ENCODE results near the gene MAGI1.
A peak's percentile ranks its signal among the peaks of the same experiment; 100 is the strongest.

The MAGI1 gene

DNA sequence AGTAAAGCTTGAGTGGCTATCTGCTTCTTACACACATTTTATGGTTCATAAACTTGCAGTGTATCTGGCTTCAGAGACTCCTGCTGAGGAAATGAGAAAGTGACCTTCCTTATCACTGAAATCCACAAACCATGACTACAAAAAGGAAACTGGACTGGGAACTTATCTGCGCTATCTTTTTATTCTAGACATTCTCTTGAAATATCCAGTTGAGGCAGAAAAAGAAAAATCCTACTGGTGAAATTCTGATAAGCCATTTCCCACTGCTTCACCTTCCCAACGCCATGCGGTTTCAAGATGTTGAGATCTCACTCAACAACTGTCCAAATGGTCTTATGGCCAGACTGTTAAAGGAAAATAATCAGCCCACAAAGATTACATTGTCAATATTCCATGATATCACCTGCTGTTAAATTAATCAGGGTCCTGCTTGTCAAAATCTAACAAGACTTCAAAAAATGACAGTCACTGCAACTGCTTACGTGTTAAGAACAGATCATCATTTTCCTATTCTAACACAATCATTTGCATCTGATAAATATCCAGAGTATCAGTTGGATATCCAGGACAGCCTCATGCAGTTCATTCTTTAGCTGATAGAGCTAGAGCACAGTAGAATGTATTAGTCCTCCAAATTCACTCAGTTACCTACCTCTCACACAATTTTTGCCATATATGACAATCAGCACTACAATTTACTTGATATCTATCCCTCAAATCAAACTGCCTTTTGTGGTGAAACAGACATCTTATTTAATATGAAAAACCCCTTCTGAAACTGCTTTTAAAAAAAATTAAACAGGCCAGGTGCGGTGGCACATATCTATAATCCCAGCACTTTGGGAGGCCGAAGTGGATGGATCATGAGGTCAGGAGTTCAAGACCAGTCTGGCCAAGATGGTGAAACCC lies 538.1 kb downstream of the MAGI1 start:
- DNase-seq = no peak

DNA sequence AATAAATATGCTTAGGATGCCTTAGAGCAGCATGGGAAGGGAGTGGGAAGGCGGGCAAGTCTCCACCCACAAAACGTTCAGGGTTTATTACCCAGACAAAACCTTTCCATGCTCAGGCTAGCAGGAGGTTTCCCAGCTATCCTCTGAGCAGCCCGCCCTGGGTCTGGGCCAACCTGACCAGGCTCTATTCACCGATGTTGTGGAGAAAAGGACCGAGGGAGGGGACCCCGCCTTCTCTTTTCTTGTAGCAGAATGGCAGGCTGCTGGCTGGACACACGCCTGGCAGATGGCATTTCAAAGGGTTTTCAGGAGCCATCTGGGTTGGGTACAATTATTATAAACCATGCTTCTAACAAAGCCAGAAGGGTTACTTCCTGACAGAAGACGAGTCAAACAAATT lies 540.9 kb downstream of the MAGI1 start:
- peak; percentile 60 for DNase-seq

DNA sequence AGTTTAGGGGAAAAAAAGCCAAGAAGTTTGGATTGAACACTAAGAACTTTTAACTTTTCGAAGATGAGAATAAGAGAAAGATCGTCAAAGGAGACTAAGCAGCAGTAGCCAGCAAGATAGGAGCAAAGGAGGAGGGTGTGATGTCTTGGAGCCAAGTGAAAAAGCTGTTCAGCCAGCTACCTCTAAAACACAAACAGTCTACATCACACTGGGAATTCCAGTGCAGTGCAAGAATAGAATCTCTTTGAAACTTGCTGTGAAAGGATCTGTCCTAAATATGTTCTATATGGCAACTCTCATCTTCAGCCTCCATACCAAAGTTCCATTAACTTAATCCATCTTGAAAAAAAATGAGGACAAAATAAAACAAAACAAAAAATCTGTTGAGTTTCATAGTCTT lies 541.5 kb downstream of the MAGI1 start:
- DNase-seq = no peak

DNA sequence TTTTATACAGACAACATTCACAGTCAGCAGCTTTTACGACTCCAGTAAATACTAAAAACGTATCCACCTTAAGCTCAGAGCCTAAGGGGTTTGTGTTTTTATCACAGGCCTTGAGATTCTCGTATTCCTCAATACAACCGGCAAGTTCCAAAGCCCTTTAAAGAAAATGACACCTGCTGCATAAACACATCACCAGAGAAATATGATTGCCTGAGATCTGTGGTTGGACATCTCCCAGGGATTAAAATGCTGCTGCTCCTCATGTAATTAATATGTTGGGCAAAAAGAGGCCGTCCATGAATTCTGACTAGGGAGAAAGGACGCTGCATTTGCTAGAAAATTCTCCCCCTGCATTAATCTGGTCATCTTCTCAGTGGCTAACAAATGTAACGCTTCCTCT lies 544.8 kb downstream of the MAGI1 start:
- no peak for DNase-seq

DNA sequence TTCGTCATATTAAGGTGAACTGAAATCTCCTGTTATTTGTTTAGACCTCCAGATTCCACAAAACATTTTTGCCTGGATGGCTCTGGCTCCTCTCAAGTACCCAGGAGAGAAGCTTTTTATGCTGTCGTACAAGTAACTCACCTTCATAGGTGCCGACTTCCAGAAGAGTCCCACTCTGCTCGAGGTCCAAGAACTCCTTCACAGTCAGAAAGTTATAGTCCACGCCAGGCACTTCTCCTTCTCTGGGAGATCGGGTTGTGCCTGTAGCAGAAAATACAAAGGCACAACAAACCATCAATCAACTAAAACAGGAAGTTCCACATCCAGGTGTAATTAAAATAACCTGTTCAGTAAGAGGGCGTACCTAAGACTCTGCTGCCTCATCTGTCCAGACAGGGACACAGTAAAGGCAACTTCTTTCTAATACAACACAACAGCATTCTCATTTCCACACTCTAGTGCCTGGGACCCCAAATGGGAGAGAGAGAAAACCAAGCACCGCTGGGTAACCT lies 545.3 kb downstream of the MAGI1 start:
- DNase-seq = no peak

DNA sequence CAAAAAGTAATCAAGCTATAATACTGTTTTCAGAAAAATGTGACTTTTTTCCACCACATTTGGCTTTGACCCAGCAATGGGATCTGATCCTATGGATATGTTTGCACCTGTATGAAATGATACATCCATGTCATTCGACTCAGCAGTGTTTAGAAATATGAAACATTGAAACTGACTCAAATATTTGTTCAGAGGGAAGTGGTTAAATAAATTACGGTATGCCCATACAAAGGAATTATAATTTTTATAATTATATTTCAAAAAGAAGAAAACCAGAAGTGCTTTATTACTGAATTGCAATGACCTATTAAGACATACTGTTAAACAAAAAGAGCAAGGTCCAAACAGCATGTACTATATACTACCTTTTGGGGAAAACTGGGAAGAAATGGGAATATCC lies 546.5 kb downstream of the MAGI1 start:
- DNase-seq = no peak

DNA sequence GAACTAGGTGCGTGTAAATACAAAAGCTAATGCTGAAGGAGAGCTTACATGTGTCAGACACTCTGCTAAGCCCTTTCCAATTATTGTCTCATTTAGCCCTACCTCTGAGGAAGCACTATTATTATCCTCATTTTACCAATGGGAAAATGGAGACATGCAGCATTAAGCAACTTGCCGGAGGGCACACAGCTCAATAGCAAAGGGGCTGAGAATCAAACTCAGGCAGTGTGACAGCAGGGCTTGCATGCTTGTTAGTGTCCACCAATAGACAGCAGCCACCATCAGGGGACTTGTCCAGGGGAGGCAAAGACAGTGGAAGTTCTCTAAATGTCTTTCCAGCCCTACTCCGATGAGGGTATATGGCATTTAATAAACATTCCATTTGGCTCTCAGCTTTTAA lies 548.6 kb downstream of the MAGI1 start:
- DNase-seq = no peak

DNA sequence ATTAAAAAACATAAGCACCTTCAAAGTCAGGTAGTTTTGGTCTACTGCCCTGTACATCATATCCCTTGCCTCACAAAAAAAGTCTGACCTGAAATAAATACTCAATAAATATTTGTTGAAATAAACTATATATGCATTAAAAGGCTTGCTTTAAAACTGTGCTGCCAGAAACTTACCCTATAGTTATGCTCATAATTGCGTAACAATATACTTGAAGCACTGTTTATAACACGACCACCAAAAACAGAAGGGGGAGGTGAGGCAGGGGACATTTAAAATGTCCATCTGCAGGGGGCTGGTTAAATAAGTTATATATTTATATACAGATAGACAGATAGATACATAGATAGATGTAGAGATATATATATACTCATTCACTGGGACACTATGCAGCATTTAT lies 549.5 kb downstream of the MAGI1 start:
- no peak for DNase-seq

DNA sequence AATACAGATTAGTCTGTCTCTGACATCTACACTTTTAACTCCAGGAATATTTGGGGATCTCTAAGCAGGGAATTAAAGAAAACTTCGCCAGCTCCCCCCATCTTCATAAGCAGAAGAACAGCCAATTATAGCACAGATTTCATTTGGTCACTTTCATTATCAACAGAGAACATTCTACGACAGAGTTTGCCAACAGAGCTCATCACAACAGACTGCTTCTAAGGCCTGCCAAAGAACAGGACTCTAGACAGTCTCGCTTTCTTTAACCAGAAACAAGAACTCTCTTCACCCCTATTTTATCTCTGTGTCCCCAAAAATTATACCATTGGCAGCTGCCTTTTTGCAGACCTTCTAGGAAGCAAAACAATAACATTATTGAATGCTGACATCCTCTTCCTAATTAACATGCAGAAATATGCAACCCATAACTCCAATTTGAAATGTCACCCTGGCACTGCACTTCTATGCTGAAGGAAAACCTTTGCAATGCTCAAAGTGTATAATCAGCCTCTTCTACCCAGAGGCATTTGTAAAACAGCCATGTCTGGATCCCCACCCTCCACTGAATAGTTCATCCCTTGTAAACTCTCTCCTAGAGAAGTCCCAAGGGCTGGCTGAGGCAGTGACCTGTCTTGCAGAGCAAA lies 552.8 kb downstream of the MAGI1 start:
- peak; percentile 46 for DNase-seq

DNA sequence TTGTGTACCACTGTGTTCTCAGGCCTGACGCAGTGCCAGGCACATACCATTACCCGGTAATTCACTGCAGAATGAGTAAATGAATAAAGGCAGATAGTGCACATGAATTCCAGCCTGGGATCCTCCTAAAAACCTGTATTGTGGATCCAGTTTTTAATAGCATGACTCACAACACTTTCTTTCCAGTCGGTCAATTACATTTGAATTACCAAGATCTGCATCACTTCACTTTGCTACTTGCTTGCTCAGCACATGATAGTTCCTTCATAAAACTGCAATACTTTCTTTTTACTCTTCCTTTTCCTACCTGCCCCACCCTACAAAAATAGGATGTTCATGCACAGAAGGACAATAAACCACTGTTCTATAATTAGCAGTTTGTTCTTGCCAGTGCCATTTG lies 553.8 kb downstream of the MAGI1 start:
- no peak for DNase-seq

DNA sequence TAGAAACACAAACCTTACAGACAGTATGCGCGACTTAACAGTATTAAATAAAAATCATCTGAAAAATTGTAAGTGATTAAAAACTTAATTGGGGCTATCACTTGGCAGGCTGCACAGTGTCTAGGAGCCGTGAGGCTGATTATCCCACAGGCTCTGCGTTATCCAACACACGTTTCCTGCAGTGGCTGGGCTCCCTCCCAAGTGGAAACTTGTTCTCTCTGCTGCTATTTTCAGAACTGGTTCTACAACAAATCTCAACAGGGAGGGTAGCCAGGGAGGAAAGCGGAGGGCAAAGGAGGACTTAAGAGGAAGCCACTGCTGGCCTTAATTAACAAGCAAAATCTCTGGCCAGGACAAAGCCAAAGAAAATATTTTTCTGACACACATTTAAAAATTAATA lies 555.2 kb downstream of the MAGI1 start:
- DNase-seq = peak; percentile 70

DNA sequence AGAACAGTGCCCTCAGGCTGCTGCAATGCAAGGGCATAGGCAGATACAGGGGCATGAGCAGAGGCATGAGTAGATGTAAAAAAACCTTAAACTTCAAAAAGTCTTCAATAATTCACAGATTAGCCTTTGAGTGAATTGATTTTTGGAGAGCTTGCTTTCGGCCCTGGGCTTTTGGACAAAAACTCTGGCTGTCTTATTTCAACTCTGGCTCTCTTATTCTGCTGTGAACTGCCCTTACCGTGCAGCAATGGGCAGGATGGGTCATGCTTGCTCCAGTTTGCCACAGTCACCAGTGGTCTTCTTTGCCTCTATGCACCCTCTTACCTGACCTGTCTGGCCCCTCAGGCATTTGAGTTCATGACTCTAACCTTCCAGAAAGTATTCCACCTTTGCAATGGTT lies 555.7 kb downstream of the MAGI1 start:
- no peak for DNase-seq

DNA sequence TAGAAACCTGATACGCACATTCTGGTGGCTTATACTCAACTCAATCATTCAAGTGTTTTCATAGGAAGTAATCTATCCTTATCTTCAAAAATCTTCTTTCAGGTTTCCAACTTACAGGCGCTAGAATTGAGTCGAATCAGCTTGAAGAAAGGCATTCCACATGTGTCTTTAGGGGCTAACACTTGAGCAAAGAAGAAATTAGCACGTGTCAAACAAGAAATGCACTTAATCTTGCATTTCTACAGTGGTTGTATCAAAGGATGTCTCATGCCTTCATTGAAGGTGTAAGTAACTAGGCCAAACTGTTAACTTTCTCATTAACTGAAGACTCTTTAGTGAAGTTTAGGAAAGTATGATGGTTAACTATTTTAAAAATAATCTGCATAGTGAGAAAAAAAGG lies 557.6 kb downstream of the MAGI1 start:
- no peak for DNase-seq

DNA sequence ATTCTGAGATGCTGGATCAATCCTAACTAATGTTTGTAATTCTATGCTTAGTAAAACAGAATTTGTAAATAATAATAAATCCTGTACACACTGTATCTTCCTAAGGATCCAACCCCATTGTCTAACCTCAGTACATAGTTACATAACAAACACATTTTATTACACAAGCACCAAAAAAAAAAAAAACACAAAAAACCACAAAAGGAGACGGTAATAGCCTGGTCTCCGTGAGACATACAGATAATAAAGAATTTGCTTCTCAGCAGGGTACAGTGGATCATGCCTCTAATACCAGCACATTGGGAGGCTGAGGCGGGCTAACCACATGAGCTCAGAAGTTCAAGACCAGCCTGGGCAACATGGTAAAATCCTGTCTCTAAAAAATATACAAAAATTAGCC lies 558.7 kb downstream of the MAGI1 start:
- no peak for DNase-seq

DNA sequence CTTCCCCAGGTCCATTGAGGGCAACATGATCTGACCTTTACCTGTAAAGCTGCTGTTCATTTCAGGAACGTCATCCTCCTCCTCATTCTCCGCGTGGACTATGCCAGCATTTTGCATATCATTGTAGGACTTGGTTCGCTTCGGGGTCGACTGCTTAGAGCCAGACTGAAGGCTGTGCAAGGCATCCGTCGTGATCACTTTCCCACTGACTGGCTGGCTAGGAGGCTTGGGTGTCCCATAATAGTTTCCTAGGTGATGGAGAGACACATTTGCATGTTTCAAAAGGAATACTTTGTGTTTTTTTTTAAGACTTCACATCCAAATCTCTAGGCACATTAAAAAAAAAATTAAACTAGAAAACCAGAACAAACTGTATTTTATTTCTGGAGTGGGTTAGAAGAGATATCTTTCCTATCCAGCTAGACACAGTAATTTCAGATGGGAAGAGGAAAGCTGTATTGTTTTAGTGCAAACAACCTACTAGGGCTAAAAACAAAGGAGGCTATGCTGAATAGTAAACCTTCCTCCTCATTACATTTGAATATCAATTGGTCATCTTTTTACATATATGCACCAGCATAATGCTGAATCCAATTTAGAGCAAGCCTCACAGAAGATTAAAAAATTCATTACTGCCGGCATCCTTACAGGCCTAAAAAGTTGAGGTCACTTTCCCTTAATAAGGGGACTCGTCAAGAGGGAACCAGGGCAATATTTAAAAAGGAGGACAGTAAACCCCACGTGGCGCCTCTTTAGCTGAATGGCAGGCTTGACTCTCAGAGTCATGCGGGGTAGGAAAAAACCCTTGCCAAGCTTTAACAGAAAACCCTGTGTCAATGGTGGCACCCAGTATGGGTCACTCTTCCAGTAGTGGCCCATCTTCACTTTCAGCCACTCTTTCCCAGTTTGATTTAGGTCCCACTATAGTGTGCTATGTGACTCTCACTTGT lies 559.9 kb downstream of the MAGI1 start:
- no peak for DNase-seq

DNA sequence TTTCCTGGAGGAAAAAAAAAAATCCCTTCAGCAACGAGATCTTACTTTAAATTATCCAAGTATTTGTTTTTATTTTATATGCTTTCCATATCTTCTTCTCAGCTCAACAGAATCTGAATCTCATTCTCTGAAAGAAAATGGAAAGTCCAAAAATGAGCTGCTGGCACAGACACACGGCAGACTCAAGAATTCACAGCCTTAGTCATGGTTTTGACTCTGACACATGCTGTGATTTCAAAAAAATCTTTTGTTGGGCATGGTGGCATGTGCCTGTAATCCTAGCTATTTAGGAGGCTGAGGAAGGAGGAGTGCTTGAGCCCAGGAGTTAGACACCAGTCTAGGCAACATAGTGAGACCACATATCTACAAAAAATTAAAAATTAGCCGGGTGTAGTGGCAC lies 565.0 kb downstream of the MAGI1 start:
- DNase-seq = no peak

DNA sequence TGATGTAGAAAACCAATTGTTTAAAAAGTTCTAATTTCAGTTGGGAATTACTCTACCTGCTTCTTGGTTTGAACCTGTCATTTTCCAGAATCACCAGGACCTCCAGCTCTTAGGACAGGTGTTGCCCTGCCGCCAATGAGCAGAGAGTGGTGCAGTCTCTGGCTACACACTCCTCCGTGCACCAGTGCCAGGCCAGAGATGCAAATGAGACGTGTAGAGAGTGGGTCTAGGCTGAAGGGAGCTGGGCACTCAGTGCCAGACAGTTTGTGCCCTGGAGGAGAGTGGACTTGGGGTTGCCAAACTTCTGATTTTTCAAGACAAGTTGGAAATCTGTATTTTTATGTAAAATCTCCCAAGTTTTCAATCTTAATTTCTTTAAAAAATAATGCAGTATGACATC lies 566.2 kb downstream of the MAGI1 start:
- DNase-seq = no peak

DNA sequence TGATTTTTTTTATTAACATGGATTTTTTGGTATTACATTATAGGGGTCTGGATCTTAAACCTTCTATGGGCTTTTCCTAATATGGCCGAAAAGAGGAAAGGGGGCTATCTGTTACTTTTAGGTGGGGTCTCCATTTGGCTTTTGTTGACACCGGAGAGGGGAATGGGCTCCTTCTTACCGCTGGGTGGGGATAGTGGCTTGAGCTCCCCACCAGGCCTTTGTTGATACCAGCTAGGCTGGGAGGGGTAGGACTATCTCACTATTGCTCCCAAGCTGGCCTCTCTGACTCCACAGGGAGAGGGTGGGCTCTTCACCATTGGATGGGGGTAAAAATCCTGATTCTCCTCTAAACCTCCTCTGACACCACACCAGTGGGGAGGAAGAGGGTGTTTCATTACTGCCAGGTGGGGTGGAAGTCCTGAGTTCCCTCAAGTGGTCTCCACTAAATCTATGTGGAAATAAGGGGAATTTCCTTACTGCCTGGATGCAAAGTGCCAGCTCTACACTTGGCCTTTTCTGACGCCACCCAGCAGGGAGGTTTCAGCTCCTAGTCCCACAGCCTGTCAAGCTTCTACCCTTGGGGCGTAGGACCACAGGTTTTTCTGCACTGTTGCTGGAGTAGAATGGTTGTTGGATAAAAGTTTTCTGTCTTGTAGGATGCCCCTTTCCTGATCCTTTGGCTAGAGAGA lies 572.3 kb downstream of the MAGI1 start:
- DNase-seq = no peak

DNA sequence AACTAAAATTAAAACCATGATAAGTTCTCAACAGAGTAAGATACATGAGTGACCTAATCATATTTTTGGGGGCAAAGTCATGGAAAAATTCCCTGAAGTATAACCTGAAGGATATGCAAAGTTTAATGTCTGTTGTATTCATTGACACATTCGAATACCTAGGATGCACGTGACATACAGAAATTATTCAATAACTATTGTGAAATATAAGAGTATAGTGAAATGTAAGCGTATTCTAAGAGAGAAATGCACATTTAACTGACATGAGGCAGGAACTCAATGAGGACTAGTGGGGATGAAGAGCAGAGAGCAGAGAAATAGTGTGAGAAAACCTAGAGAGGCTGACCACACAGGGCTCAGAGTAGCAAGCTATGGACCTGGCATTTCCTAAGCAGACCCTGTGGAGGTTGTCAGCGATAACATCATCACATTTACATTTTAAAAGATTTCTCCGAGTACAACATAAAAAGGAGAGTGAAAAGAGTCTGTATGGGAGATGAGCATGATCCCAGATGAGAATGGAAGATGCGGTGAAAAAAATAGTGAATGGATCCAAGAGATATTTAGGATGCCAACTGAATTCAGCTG lies 588.8 kb downstream of the MAGI1 start:
- no peak for DNase-seq

DNA sequence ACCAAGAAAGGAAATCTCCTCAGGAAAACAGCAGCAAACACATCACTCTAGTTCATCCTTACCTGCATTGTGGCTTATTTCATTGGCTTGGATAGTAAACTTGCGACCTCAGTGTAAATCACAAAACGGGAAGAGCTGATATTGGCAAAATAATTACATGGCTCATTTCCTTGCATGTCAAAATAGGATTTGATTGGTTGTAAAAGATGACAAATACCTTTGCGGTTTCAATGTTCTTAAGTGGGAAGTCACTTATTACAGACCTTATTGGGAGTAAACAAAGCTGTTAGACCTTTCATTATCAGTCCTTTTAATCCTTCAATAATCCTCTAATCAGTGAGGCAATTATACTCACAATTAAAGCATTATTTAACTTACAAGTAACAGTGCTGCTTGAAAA lies 590.6 kb downstream of the MAGI1 start:
- DNase-seq = no peak

DNA sequence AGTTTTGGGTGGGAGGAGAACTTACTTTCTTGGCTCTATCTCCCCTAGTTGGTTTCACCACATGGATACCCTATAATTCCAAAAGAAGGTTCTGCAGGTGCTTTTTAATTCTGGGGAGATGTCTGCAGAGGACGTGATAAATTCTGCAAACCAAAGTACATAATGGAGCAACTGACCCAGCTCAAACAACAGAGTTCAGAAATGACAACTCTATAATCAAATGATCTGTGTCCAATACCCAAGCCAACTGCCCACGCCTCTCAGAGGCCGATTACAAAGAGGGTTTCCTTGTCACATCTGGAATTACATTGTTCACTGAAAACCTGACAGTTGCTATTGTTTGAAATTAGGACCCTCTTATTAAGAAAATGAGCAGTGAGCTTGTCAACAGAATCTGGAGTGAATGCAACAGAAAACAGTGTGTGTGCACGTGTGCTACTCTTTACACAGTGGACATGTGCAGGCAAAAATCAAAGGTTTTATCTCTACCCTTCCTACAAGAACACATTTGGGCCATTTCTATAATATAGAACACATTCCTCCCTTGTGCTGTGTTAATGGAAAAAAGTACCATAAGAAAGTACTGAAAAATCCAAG lies 593.0 kb downstream of the MAGI1 start:
- no peak for DNase-seq

DNA sequence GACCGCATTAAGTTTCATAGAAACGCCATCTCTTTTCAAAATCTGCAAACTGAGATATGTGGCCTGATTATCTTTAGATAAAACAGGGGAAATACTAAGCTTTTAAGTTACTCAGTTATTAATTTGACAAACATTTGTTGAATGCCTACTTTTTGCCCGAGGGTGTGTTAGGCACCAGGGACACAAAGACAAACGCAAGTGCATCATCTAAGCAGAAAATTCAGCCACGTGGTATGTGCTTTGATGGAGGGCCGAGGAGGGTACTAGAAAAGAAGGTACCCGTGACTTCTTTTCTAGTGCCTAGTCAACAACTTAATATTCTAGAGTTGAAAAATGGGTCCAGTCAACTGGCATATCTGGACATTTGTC lies 594.3 kb downstream of the MAGI1 start:
- no peak for DNase-seq

All from midbrain (tissue), 1 donor.